ENCODE results near the gene RAD23A. TPM values are rescaled to one million over a fixed set of nuclear protein-coding genes. Genes with fewer than 3 reads are reported as not detected.
"Not testable (repeated sequence)": the region's sequence is repeated elsewhere in the genome, so short reads cannot be mapped to it uniquely, and the experiment has no call there.

The RAD23A gene
- total and polyA plus RNA-seq, 9 donors = 92.7 to 136 (median 124) TPM

- not testable (repeated sequence) for H3K9me3 ChIP-seq (replicated peaks; ENCODE audit: control insufficient read depth, low read depth, low read length); H3K27ac ChIP-seq (ENCODE audit: low read length); DNase-seq; H3K36me3 ChIP-seq (ENCODE audit: control insufficient read depth, insufficient read depth, low read length); H3K27me3 ChIP-seq (ENCODE audit: control insufficient read depth, insufficient read depth, low read length); H3K4me3 ChIP-seq (ENCODE audit: low read length)
- peaks cover 35% of the 10 kb centered on the region for H3K4me1 ChIP-seq (ENCODE audit: control insufficient read depth, insufficient read depth, low read length)
- no CpG with 5 or more reads among the region's 4 CpGs for WGBS (ENCODE audit: insufficient coverage)
Measured at GRCh38 chr19:12915860-12916259, 29.8 kb upstream of the RAD23A start.

- DNase-seq = no peak
- no peaks in the 10 kb centered on the region for H3K27me3 ChIP-seq (ENCODE audit: control insufficient read depth, insufficient read depth, low read length)
- H3K36me3 ChIP-seq (ENCODE audit: control insufficient read depth, insufficient read depth, low read length) = peaks cover 10% of the 10 kb centered on the region
- H3K9me3 ChIP-seq (replicated peaks; ENCODE audit: control insufficient read depth, low read depth, low read length) = no peaks in the 10 kb centered on the region
- H3K27ac ChIP-seq (ENCODE audit: low read length) = no peak overlapping the region
- peaks cover 15% of the 10 kb centered on the region for H3K4me1 ChIP-seq (ENCODE audit: control insufficient read depth, insufficient read depth, low read length)
- no peak overlapping the region for H3K4me3 ChIP-seq (ENCODE audit: low read length)
- 92% methylated on average over 11 of the region's 14 CpGs for WGBS (ENCODE audit: insufficient coverage)
Measured at GRCh38 chr19:12918253-12918652, 27.4 kb upstream of the RAD23A start.

- DNase-seq = no peak
- no peak overlapping the region for H3K27ac ChIP-seq (ENCODE audit: low read length)
- peaks cover 36% of the 10 kb centered on the region for H3K36me3 ChIP-seq (ENCODE audit: control insufficient read depth, insufficient read depth, low read length)
- H3K27me3 ChIP-seq (ENCODE audit: control insufficient read depth, insufficient read depth, low read length) = no peaks in the 10 kb centered on the region
- 67% methylated on average over 2 of the region's 3 CpGs for WGBS (ENCODE audit: insufficient coverage)
- H3K4me3 ChIP-seq (ENCODE audit: low read length) = no peak overlapping the region
- H3K9me3 ChIP-seq (replicated peaks; ENCODE audit: control insufficient read depth, low read depth, low read length) = no peaks in the 10 kb centered on the region
- peaks cover 4% of the 10 kb centered on the region for H3K4me1 ChIP-seq (ENCODE audit: control insufficient read depth, insufficient read depth, low read length)
Measured at GRCh38 chr19:12921047-12921446, 24.6 kb upstream of the RAD23A start.

GRCh38 chr19:12922959-12923358, 22.7 kb upstream of the RAD23A start:
- Histone ChIP-seq H3K9me3 (replicated peaks; ENCODE audit: control insufficient read depth, low read depth, low read length) (no peaks in the 10 kb centered on the region), H3K27me3 (ENCODE audit: control insufficient read depth, insufficient read depth, low read length) (no peaks in the 10 kb centered on the region), H3K4me1 (ENCODE audit: control insufficient read depth, insufficient read depth, low read length) (peaks cover 4% of the 10 kb centered on the region), H3K36me3 (ENCODE audit: control insufficient read depth, insufficient read depth, low read length) (peaks cover 51% of the 10 kb centered on the region), H3K27ac (ENCODE audit: low read length) (no peak overlapping the region), H3K4me3 (ENCODE audit: low read length) (no peak overlapping the region)
- WGBS (ENCODE audit: insufficient coverage) = 93% methylated on average over 3 of the region's 4 CpGs
- no peak for DNase-seq

- Histone ChIP-seq H3K4me1 (ENCODE audit: control insufficient read depth, insufficient read depth, low read length) (no peaks in the 10 kb centered on the region), H3K4me3 (ENCODE audit: low read length) (no peak overlapping the region), H3K36me3 (ENCODE audit: control insufficient read depth, insufficient read depth, low read length) (peaks cover 67% of the 10 kb centered on the region), H3K9me3 (replicated peaks; ENCODE audit: control insufficient read depth, low read depth, low read length) (no peaks in the 10 kb centered on the region), H3K27ac (ENCODE audit: low read length) (no peak overlapping the region), H3K27me3 (ENCODE audit: control insufficient read depth, insufficient read depth, low read length) (no peaks in the 10 kb centered on the region)
- WGBS (ENCODE audit: insufficient coverage) = 95% methylated on average over 20 of the region's 29 CpGs
- DNase-seq = no peak
Measured at GRCh38 chr19:12924621-12925310, 20.9 kb upstream of the RAD23A start.

- Histone ChIP-seq H3K27ac (ENCODE audit: low read length) (no peak overlapping the region), H3K4me3 (ENCODE audit: low read length) (no peak overlapping the region), H3K36me3 (ENCODE audit: control insufficient read depth, insufficient read depth, low read length) (peaks cover 52% of the 10 kb centered on the region), H3K27me3 (ENCODE audit: control insufficient read depth, insufficient read depth, low read length) (no peaks in the 10 kb centered on the region), H3K4me1 (ENCODE audit: control insufficient read depth, insufficient read depth, low read length) (peaks cover 12% of the 10 kb centered on the region), H3K9me3 (replicated peaks; ENCODE audit: control insufficient read depth, low read depth, low read length) (no peaks in the 10 kb centered on the region)
- WGBS (ENCODE audit: insufficient coverage) = 93% methylated on average over 4 of the region's 19 CpGs
- no peak for DNase-seq
Measured at GRCh38 chr19:12930002-12930645, 15.5 kb upstream of the RAD23A start.

GRCh38 chr19:12932392-12933286, 13.0 kb upstream of the RAD23A start:
- 20% methylated on average over 15 of the region's 16 CpGs for WGBS (ENCODE audit: insufficient coverage)

GRCh38 chr19:12933287-12934072, 12.2 kb upstream of the RAD23A start, which contains the start of gene FARSA:
Gene FARSA, minus strand, starts transcription at chr19:12933711. Its CDS starts 15 bp downstream, at chr19:12933696.
- no peaks in the 10 kb centered on the region for H3K27me3 ChIP-seq (ENCODE audit: control insufficient read depth, insufficient read depth, low read length)
- H3K9me3 ChIP-seq (replicated peaks; ENCODE audit: control insufficient read depth, low read depth, low read length) = no peaks in the 10 kb centered on the region
- H3K4me1 ChIP-seq (ENCODE audit: control insufficient read depth, insufficient read depth, low read length) = peaks cover 21% of the 10 kb centered on the region
- WGBS (ENCODE audit: insufficient coverage) = 5% methylated on average over 45 of the region's 51 CpGs
- peak within 1 kb of the TSS; percentile 71 for H3K27ac ChIP-seq (ENCODE audit: low read length)
- peak within 1 kb of the TSS; percentile 87 for H3K4me3 ChIP-seq (ENCODE audit: low read length)
- DNase-seq = peak; percentile 97
- peaks cover 24% of the 10 kb centered on the region for H3K36me3 ChIP-seq (ENCODE audit: control insufficient read depth, insufficient read depth, low read length)

More at GRCh38 chr19:12932392-12933286, 13.0 kb upstream of the RAD23A start:
- Histone ChIP-seq H3K4me3 (ENCODE audit: low read length) (peak overlapping the region; percentile 87), H3K36me3 (ENCODE audit: control insufficient read depth, insufficient read depth, low read length) (peaks cover 32% of the 10 kb centered on the region), H3K9me3 (replicated peaks; ENCODE audit: control insufficient read depth, low read depth, low read length) (no peaks in the 10 kb centered on the region), H3K27me3 (ENCODE audit: control insufficient read depth, insufficient read depth, low read length) (no peaks in the 10 kb centered on the region), H3K27ac (ENCODE audit: low read length) (peak overlapping the region; percentile 71), H3K4me1 (ENCODE audit: control insufficient read depth, insufficient read depth, low read length) (peaks cover 17% of the 10 kb centered on the region)
- DNase-seq = no peak

- Histone ChIP-seq H3K36me3 (ENCODE audit: control insufficient read depth, insufficient read depth, low read length) (peaks cover 18% of the 10 kb centered on the region), H3K27ac (ENCODE audit: low read length) (no peak overlapping the region), H3K27me3 (ENCODE audit: control insufficient read depth, insufficient read depth, low read length) (no peaks in the 10 kb centered on the region), H3K4me3 (ENCODE audit: low read length) (no peak overlapping the region), H3K4me1 (ENCODE audit: control insufficient read depth, insufficient read depth, low read length) (peaks cover 30% of the 10 kb centered on the region), H3K9me3 (replicated peaks; ENCODE audit: control insufficient read depth, low read depth, low read length) (no peaks in the 10 kb centered on the region)
- DNase-seq = no peak
- 89% methylated on average over 4 of the region's 10 CpGs for WGBS (ENCODE audit: insufficient coverage)
Measured at GRCh38 chr19:12935071-12935470, 10.6 kb upstream of the RAD23A start.

All from muscle of leg (tissue), 11 donors.